ENCODE data around the gene MTHFD1. TPM values are rescaled to one million over a fixed set of nuclear protein-coding genes. Genes with fewer than 3 reads are reported as not detected.

MTHFD1 gene
- total RNA-seq, 4 donors from 2014 or later, result 18.4 to 47.0 (median 25.4) TPM

- no peak for DNase-seq
- Histone ChIP-seq H3K27ac (no peak overlapping the region), H3K4me1 (peaks cover 0 to 10% (median 0%) of the 10 kb centered on the region in 4 donors), H3K9me3 (no peaks in the 10 kb centered on the region), H3K27me3 (no peaks in the 10 kb centered on the region), H3K36me3 (no peaks in the 10 kb centered on the region), H3K4me3 (no peak overlapping the region)
- TF ChIP-seq POLR2A (IDR thresholded peaks at IDR 0.05) (no peak), CTCF (IDR thresholded peaks at IDR 0.05) (no peak)
These were observed 86.5 kb downstream of the MTHFD1 start for GRCh38 chr14:64474698-64475097.

- Histone ChIP-seq H3K27me3 (no peaks in the 10 kb centered on the region), H3K4me1 (peaks cover 0 to 10% (median 0%) of the 10 kb centered on the region in 4 donors), H3K36me3 (no peaks in the 10 kb centered on the region), H3K9me3 (no peaks in the 10 kb centered on the region), H3K27ac (no peak overlapping the region), H3K4me3 (no peak overlapping the region)
- TF ChIP-seq CTCF (IDR thresholded peaks at IDR 0.05) (no peak), POLR2A (IDR thresholded peaks at IDR 0.05) (no peak)
- no peak for DNase-seq
These were observed 87.6 kb downstream of the MTHFD1 start for GRCh38 chr14:64475585-64476273.

GRCh38 chr14:64476438-64476837, 88.3 kb downstream of the MTHFD1 start:
- DNase-seq, result no peak
- Histone ChIP-seq H3K27ac (no peak overlapping the region), H3K9me3 (no peaks in the 10 kb centered on the region), H3K4me3 (no peak overlapping the region), H3K27me3 (no peaks in the 10 kb centered on the region), H3K36me3 (no peaks in the 10 kb centered on the region), H3K4me1 (peaks cover 0 to 10% (median 0%) of the 10 kb centered on the region in 4 donors)
- TF ChIP-seq CTCF (IDR thresholded peaks at IDR 0.05) (no peak), POLR2A (IDR thresholded peaks at IDR 0.05) (no peak)

- Histone ChIP-seq H3K36me3 (no peaks in the 10 kb centered on the region), H3K9me3 (no peaks in the 10 kb centered on the region), H3K4me3 (no peak overlapping the region), H3K27ac (no peak overlapping the region), H3K4me1 (peaks cover 0 to 10% (median 0%) of the 10 kb centered on the region in 4 donors), H3K27me3 (no peaks in the 10 kb centered on the region)
- DNase-seq, result no peak
- peak in 5 of 6 experiments; percentile 40 to 62 (median 56) for TF ChIP-seq CTCF (IDR thresholded peaks at IDR 0.05)
- TF ChIP-seq POLR2A (IDR thresholded peaks at IDR 0.05), result no peak
These were observed 90.6 kb downstream of the MTHFD1 start for GRCh38 chr14:64478634-64479250.

- DNase-seq, result no peak
- Histone ChIP-seq H3K9me3 (no peaks in the 10 kb centered on the region), H3K27me3 (no peaks in the 10 kb centered on the region), H3K36me3 (peaks cover 0 to 39% (median 0%) of the 10 kb centered on the region in 3 donors), H3K4me3 (no peak overlapping the region), H3K27ac (no peak overlapping the region), H3K4me1 (peaks cover 0 to 3% (median 0%) of the 10 kb centered on the region in 4 donors)
- TF ChIP-seq CTCF (IDR thresholded peaks at IDR 0.05) (no peak), POLR2A (IDR thresholded peaks at IDR 0.05) (no peak)
These were observed 100.5 kb downstream of the MTHFD1 start for GRCh38 chr14:64488590-64489099.
